DMS 273 (cell line): ENCODE data around the gene DNAH1.
A peak's percentile ranks its signal among the peaks of the same experiment; 100 is the strongest.
"Not testable (repeated sequence)": the region's sequence is repeated elsewhere in the genome, so short reads cannot be mapped to it uniquely, and the experiment has no call there.

Experiments
- DNase-seq: peaks from one replicate; lab custom pipeline; 2025; ENCODE audit not compliant: unreplicated experiment; lab: John Stamatoyannopoulos, UW

DNAH1 gene

DNA sequence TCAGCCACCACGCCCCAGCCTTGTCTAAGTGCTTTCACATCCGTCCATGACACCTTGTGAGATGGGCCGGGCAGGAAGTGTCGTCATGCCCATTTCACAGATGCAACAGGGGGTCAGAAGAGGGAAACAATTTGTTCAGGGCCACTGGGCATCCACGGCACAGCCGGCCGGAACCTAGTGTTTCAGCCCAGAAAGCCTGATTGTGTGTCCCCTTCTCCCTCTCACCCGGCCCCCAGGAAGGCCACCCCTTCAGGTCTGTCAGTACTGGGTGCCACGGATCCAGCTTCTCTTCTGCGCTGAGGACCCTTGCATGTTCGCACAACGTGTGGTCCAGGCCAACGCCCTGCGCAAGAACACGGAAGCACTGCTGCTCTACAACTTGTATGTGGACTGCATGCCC, 15.8 kb downstream of the DNAH1 start:
- no peak for DNase-seq

DNA sequence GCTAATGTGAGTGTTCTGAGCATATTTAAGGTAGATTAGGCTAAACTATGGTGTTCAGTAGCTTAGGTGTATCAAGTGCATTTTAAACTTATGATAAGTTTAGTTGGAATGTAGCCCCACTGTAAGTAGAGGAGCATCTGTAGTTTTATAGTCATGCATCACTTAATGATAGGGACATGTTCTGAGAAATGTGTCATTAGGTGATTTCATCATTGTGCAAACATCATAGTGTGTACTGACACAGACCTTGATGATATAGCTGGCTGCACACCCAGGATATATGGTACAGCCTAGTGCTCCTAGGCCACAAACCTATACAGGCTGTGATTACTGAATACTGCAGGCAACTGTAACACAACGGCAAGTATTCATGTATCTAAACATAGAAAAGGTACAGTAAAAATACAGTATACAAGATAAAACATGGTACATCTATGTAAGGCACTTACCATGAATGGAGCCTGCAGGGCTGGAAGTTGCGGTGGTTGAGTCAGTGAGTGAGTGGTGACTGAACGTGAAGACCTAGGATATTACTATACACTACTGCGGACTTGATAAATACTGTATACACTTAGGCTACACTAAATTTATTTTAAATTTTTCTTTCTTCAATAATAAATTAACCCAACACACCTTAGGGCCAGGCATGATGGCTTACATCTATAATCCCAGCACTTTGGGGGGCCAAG, 17.9 kb downstream of the DNAH1 start:
- no peak for DNase-seq

DNA sequence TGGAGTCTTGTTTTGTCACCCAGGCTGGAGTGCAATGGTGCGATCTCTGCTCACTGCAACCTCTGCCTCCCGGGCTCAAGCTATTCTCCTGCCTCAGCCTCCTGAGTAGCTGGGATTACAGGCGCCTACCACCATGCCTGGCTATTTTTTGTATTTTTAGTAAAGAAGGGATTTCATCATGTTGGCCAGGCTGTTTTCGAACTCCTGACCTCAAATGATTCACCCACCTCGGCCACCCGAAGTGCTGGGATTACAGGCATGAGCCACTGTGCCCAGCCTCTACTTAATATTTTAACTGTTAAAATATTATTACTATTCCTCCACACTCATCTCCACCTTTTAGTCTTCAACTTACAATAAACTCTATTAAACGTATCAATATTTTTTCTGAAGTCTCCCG, 22.0 kb downstream of the DNAH1 start:
- DNase-seq: not testable (repeated sequence)

DNA sequence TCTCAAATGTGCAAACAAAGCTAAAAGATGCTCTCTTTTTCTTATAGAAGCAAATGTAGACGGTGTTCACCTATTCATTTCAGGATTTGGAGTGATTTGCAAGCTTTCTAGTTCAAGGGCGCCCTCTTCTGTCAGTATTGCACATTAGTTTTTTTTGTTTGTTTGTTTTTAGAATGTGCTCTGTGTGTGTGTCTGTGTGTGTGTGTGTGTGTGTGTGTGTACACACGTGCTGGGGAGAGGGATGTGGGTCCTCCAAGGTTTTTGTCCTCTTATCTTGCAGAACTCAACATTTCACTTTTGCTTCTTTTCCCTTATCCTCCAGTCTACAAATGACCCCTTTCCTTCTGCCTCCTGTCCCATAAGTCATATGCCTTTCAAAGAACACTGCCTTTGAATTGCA, 23.5 kb downstream of the DNAH1 start:
- peak; percentile 72 for DNase-seq

GRCh38 chr3:52341123-52341522, 25.0 kb downstream of the DNAH1 start:
- DNase-seq: no peak

GRCh38 chr3:52343946-52344600, 28.0 kb downstream of the DNAH1 start:
- no peak for DNase-seq

DNA sequence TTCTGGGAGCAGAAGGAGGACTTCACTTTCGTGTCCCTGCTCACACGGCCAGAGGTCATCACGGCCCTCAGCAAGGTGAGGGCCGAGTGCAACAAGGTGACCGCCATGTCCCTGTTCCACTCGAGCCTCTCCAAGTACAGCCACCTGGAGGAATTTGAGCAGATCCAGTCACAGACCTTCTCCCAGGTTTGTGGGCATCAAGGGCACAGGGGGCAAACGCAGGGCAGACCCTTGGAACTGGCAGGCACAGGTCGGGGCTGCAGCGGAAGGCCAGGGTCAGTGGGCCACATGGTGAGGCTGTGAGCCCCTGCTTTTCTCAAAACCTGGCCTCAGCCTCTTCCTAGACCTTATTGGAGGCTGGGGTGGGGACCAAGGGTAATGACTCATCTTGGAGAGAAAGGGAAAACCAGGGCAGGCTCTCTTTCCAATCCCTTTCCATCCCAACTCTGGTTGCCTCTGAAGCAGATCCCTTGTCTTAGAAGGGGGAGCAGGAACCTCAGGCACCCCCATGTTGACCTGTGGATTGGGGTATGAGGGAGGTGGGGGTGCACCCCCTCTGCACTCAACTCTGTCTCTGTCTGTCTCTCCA, 29.5 kb downstream of the DNAH1 start:
- no peak for DNase-seq

- no peak for DNase-seq
Measured at GRCh38 chr3:52346623-52347530, 30.8 kb downstream of the DNAH1 start.

DNA sequence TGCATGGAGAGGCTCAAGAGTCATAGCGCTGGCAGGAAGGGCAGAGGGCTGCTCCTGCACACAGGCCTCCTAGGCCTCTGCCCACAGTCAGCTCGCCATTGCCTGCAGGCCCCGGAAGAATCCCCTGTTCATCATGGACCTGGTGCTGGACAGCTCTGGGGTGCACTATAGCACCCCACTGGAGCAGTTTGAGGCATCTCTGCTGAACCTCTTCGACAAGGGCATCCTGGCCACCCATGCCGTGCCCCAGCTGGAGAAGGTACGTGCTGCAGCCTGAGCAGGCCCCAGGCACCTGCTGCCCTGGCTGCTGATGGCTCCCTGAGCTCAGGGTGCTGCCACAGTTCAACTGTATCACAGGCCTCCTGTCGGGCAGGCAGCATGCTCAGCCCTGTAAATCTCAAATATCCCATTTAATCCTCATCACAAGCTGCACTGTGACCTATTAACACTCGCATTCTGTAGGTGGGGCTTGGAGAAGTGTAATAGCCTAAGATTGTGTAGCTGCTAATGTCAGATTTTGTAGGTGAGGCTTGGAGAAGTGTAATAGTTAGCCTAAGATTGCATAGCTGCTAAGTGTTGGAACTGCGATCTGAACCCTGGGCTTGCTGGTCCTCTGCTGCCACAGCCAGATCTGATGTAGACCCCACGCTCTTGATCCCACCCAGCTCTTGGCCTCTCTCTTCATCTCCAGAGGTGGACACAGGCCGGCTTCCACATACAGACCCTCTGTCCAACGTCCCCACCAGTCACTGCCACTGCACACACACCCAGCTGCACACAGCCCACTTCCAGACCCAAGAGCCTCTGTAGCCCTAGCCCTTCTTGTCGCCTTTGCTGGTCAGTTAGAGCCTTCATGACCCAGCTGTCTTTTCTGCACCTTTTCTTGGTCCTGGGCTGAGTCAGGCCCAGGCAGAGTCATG, 31.9 kb downstream of the DNAH1 start:
- DNase-seq: no peak

DNA sequence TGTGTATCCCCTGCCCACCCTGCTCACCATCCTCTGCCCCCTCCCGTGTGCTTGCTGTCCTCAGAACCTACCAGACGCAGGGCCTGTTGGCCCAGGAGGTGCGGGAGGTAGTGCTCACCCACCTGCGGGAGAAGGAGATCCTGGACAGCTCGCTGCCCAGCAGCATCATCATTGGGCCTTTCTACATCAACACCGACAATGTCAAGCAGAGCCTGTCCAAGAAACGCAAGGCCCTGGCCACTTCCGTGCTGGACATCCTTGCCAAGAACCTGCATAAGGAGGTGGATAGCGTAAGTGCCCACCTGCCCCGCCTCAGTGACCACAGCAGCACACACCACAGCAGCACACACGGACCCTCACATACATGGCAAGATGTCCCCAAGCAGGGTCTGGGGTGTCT, 33.0 kb downstream of the DNAH1 start:
- no peak for DNase-seq

GRCh38 chr3:52349611-52350395, 33.7 kb downstream of the DNAH1 start:
- no peak for DNase-seq

DNA sequence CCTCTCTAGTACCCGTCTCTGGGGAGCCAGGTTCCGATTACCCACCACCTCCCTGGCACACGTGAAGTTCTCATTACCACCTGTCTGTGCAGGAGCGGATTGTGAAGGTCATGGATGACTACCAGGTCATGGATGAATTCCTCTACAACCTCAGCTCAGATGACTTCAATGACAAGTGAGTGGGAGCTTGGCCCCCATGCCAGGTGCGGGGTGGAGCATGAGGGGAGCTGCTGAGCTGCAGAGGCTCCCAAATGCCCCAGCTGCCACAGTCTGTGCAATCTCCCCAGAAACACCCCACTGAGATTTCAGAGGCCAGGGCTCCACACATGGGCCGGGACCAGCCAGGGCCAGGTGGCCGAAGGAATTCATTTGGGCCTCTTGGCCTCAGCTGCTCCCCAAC, 34.3 kb downstream of the DNAH1 start:
- no peak for DNase-seq

GRCh38 chr3:52350981-52351761, 35.1 kb downstream of the DNAH1 start:
- DNase-seq: no peak

- DNase-seq: no peak
Measured at GRCh38 chr3:52351762-52352368, 35.7 kb downstream of the DNAH1 start.

DNA sequence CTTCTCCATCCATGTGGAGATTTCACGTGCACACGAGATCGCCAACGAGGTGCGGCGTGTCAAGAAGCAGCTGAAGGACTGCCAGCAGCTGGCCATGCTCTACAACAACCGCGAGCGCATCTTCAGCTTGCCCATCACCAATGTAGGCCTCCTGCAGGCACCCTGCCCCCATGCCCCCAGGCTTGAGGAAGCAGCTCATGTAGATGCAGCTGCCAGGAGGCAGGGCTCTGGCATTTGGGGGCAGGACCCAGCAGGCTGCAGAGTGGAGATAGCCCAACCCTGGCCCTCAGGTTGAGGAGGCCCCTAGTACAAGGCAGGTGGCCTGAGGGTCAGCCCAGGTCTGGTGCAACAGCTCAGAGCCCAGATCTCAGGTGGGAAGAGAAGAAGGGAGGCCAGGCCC, 36.4 kb downstream of the DNAH1 start:
- no peak for DNase-seq

- no peak for DNase-seq
Measured at GRCh38 chr3:52353291-52353855, 37.3 kb downstream of the DNAH1 start.

GRCh38 chr3:52354676-52355075, 38.6 kb downstream of the DNAH1 start:
- DNase-seq: no peak

DNA sequence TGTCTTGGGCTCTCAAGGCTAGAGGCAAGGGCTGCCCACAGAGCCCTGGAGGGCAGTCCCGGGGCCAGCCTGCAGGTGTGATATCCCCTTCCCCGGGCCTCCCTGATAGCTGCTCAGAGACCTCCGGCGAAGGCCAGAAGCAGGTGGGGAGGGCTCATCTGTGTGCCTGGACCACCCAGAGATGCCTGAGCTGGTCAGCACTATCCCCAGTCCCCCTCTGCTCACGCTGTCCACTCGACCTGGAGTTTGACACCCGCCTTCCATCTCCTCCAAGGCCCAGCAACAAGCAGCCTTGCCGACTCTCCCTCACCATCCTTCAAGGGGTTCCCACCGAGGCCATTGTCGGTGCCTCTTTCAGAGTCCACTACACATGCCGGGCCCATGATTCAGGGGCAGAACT, 39.4 kb downstream of the DNAH1 start:
- no peak for DNase-seq
